Glomerular visceral epithelial cell (primary cell): ENCODE results near the gene CORO2B.
"Not testable (repeated sequence)": the region's sequence is repeated elsewhere in the genome, so short reads cannot be mapped to it uniquely, and the experiment has no call there.

ENCODE experiments used
- DNase-seq: peaks from one replicate; pipeline ENCODE4 v3.0.0-alpha.2; 2016; ENCODE audit errors: extremely low spot score

The CORO2B gene

DNA sequence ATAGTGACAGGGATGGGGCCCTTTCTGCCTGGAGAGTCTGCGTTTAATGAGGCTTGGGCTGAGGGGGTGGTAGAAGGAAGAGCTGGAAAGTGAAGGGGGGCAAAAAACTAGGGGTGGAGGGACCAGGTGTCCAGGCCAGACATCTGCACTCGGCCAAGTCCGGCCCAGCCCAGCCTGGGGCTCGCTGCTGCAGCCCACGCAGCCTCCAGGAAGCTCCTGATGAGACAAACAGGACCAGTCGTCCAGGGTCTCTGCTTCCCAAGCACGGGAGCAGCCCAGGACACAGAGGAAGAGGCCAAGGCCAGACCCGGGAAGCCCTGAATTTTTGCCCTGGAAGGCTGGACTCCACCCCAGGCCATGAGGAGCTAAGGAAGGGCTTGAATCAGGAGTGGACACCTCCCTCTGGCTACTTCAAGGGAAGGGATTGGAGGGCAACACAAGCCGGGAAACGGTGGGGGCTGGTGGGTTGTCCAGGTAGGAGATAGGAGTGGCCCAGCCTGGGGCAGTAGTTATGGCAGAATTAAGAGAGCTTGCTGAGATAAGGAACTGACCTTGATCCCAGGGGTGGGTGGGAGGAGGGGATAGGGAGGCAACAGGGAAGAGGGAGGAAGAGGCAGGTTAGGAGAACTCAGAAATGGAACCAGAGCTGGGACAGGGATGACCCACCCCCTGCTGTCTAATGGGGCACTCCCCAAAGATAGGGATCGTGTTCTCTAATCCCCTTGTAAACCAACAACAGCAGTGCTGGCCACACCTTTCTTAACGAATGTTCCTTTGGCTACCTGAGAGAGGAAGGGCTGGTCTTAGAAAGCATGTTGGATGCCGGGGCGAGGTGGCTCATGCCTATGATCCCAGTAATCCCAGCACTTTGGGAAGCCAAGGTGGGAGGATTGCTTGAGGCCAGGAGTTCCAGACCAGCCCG is 152.4 kb downstream of the CORO2B start:
- DNase-seq, result no peak

DNA sequence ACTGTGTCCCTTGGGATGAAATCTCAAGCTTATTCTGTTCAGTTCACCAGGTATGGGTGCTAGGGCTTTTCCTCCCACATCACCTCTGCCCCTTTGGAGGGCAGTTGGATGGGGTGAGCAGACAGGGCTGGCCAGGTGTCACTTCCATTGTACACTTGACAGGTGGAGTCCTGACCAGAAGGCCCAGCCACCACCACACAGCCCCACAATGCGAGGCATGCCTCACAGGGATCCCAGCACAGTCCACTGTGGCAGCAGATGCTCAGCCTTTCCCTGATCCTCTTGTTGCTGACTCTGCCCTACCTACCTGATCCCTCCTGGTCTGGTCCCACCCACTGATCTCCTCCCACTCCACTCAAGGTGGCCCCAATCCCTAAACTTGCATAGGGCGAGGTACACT is 153.7 kb downstream of the CORO2B start:
- no peak for DNase-seq

GRCh38 chr15:68733666-68734065 is 154.9 kb downstream of the CORO2B start:
- DNase-seq, result no peak

- no peak for DNase-seq
These were observed 155.6 kb downstream of the CORO2B start for GRCh38 chr15:68734352-68734751.

DNA sequence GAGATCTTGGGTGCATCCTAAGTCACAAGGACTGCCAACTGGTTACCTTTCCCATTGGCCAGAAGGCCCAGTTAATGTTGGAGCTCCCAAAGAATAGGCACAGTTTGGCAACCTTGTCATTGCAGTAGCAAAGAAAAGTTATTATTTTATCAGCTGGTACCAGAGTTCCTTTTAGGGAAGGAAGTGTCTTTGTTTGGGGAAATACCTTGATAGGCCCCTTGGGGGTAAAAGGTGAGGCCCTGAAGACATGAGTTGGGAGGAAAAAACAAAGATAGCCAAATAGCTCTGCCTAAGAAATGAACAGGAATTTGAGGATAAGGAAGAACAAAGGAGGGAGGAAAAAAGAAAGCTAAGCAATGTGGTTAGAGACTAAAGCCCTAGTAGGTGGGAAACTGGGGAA is 156.1 kb downstream of the CORO2B start:
- no peak for DNase-seq

DNA sequence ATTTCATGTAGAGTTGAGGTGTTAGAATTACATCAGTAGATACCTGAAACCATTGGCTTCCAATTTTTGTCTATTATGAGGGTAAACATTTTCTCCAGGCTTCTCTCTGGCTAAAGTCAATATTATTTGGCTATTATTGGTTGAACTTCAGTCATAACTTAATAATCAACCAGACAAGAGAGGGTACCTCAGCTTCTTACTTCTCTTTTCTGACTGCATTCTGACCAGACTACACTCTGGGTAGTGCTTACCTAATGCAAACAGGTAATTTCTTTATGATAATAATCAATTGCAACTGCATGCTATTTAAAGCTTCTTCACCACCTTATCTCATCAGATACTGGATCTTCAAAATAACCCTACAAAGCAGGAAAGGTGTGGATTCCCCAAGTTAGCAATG is 156.8 kb downstream of the CORO2B start:
- no peak for DNase-seq

DNA sequence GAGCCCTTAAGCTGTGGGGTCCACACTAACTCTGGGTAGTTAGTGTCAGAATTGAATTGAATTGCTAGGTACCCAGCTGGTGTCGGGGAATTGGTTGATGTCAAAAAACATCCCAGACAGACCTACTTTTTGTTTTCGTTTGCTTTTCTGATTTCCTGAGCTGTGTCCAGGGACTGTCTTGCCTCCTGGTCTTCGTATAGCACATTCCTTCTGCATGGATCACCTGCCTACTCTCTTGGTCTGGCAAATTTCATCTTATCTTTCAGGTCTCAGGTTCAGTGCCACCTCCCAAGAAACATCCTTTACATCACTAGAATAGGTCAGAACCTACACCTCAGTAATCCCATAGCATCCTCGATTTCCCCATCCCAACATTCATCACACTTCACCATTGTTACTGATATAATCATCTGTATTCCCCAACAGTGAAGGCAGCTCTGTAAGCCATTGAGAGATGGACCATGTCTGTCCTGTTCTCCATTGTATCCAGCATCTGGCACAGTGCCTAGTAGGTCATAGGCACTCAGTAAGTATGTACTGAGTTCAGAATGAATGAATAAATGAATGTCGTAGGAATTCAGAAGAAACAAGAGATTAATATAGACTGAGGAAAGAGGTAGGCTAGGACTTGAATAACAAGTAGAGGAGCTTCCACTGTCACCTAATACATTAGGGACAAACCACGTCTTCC is 160.7 kb downstream of the CORO2B start:
- DNase-seq, result no peak

- DNase-seq, result no peak
These were observed 164.5 kb downstream of the CORO2B start for GRCh38 chr15:68743256-68743655.

GRCh38 chr15:68749365-68749764 is 170.6 kb downstream of the CORO2B start:
- no peak for DNase-seq

DNA sequence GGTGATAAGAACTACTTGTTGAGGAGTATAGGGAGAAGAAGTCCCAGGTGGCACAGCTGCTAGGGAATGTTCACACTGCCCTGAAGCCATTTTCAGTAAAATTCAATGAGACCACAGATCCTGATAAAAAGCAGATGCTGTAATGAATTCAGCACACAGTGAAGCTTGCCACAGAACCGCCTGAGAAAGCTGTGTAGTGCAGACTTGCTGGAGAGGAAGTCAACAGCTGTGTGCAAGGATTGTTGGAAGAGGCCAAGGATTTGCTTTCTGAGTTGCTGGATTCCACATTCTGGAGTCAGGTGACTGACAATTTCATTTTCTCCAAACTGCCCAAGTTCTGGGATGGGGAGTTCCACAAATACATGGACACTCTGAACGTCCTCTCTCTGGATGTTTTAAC is 171.0 kb downstream of the CORO2B start:
- DNase-seq, result no peak

DNA sequence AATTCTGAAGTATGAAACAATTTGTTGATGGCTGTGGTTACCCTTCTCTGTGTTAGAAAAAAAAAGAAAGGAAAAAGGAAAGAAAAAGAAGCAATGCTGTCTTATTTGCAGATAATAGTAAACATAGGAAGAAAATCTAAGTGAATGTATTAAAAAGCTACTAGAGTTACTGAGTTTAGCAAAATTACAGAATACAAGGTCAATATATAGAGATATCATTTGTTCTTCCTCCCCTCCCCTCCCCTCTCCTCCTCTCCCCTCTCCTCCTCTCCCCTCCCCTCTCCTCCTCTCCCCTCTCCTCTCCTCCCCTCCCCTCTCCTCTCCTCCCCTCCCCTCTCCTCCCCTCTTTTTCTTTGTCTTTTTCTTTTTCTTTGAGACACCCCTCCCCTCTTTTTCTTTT is 172.8 kb downstream of the CORO2B start:
- no peak for DNase-seq

GRCh38 chr15:68755731-68756130 is 176.9 kb downstream of the CORO2B start:
- no peak for DNase-seq

- DNase-seq, result not testable (repeated sequence)
These were observed 181.3 kb downstream of the CORO2B start for GRCh38 chr15:68759982-68760579.

- no peak for DNase-seq
These were observed 184.3 kb downstream of the CORO2B start for GRCh38 chr15:68763063-68763462.

DNA sequence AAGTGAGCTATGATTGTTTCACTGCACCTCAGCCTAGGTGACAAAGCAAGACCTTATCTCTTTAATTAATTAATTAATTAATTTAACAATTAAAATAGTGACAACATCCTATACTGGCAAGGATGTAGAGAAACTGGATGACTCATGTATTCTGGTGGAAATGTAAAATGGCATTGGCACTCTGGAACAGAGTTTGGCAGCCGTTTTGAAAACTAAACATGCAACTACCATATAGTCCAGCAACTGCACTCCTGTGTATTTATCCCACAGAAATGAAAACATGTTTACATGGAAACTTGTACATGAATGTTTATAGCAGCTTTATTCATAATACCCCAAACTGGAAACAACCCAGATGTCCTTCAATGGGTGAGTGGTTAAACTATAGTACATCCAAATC is 185.3 kb downstream of the CORO2B start:
- no peak for DNase-seq

DNA sequence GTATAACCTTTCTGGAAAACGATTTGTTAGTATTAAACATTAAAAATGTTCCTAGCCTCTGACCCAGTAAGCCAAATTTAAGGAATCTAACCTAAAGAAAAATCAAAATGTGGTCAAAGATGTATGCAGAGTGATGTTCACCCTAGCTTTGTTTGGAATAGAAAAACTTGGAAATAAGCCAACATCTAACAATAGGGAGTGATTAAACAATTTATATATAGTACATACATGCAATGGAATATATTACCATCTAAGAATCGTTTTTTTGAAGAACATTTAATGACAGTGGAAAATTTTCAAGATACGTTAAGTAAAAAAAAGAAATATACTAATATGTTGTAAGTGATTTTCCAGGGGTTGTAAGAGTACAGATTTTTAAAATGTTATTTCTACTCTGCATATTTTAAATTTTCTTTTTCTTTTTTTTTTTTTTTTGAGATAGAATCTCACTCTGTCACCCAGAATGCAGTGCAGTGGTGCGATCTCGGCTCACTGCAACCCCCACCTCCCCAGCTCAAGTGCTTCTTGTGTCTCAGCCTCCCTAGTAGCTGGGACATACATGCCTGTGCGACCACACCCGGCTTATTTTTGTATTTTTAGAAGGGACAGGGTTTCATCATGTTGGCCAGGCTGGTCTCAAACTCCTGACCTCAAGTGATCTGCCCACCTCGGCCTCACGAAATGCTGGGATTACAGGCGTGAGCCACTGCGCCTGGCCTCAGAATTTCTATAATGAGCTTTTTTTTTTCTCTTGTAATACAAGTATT is 187.0 kb downstream of the CORO2B start:
- no peak for DNase-seq

DNA sequence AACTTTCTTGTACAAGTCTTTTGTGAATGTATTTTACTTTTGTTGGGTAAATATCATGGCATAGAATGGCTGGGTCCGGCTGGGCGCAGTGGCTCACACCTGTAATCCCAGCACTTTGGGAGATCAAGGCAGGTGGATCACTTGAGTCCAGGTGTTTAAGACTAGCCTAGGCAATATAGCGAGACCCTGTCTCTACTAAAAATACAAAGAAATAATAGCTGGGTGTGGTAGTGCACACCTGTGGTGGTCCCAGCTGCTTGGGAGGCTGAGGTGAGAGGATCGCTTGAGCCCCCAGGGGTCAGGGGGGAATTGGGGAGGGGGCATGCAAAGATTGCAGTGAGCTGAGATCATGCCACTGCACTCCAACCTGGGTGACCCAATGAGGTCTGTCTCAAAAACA is 189.0 kb downstream of the CORO2B start:
- DNase-seq, result no peak

- no peak for DNase-seq
These were observed 189.5 kb downstream of the CORO2B start for GRCh38 chr15:68768321-68768720.

DNA sequence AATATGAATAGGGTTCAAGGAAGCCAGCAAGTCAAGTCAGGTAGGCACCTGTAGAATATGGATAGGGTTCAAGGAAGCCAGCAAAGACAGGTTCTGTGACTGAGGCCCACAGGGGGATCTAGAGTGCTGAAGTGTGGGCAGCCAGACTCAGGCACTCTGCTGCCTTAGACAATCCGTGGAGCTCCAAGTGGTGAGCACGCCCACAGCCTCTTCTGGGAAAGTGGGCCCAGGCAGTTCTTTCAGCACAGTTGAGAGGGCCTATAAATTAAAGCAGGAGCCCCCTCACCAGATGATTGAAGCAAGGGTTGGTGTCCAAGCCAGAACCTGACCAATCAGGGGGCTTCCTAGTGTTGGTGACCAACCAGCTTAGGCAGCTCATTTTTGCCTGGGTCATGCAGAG is 190.9 kb downstream of the CORO2B start:
- no peak for DNase-seq

GRCh38 chr15:68770216-68770615 is 191.4 kb downstream of the CORO2B start:
- no peak for DNase-seq

GRCh38 chr15:68773036-68773435 is 194.2 kb downstream of the CORO2B start:
- no peak for DNase-seq

DNA sequence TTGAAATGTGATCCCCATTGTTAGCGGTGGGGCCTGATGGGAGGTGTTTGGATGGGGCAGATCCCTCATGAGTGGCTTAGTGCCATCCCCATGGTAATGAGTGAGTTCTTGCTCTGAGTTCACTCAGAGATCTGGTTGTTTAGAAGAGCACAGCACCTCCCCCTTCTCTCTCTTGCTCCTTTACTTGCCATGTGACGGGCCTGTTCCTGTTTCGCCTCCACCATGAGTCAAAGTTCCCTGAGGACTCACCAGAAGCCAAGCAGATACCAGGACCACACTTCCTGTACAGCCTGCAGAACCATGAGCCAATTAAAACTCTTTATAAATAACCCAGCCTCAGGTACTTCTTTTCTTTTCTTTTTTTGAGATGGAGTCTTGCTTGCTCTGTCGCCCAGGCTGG is 195.3 kb downstream of the CORO2B start:
- DNase-seq, result no peak
